ENCODE results near the gene PCNX1.

DNA sequence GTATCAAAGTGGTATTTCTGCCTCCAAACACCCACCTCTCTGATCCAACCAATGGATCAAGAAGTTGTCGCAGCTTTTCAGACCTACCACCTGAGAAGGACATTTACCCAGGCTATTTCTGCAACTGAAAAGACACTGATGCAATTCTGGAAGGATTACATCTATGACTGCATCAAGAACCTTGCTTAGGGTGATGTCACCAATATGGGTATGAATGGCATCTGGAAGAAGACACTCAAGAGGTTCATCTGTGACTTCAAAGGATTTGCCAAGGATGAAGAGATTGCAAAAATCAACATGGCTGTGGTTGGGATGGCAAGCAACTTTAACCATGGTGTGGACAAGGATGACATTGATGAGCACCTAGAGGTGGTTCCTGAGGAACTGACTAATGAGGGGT lies 154.2 kb downstream of the PCNX1 start:
- TF ChIP-seq, protein P1, sequence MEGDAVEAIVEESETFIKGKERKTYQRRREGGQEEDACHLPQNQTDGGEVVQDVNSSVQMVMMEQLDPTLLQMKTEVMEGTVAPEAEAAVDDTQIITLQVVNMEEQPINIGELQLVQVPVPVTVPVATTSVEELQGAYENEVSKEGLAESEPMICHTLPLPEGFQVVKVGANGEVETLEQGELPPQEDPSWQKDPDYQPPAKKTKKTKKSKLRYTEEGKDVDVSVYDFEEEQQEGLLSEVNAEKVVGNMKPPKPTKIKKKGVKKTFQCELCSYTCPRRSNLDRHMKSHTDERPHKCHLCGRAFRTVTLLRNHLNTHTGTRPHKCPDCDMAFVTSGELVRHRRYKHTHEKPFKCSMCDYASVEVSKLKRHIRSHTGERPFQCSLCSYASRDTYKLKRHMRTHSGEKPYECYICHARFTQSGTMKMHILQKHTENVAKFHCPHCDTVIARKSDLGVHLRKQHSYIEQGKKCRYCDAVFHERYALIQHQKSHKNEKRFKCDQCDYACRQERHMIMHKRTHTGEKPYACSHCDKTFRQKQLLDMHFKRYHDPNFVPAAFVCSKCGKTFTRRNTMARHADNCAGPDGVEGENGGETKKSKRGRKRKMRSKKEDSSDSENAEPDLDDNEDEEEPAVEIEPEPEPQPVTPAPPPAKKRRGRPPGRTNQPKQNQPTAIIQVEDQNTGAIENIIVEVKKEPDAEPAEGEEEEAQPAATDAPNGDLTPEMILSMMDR (IDR thresholded peaks at IDR 0.05) = no peak
- no peak for TF ChIP-seq EZH2 (IDR thresholded peaks at IDR 0.05; ENCODE audit: borderline replicate concordance, insufficient read depth, low read depth, low read length, poor library complexity, severe bottlenecking)
